Neural progenitor cell (in vitro differentiated cells): ENCODE data around the gene WNT2. TPM values are rescaled to one million over a fixed set of nuclear protein-coding genes. Genes with fewer than 3 reads are reported as not detected.

Experiments
- DNase-seq: peaks from one replicate; pipeline ENCODE4 v3.0.0-alpha.2; 2016; ENCODE audit warnings: low spot score
- H2AFZ ChIP-seq: fragments of 200-600 bp; sonication (generic); replicated peaks from 2 replicates; pipeline ENCODE4 v1.6.1; 2016; ENCODE audit warnings: antibody characterized with exemption
- H3F3A ChIP-seq: fragments of 200-600 bp; sonication (generic); 2 replicates; pipeline ENCODE4 v1.6.1; 2016; ENCODE audit warnings: antibody characterized with exemption, low read depth
- H3K27ac ChIP-seq: fragments of 200-600 bp; sonication (generic); 2 replicates; pipeline ENCODE4 v1.5.1; 2016; ENCODE audit warnings: mild to moderate bottlenecking
- H3K27me3 ChIP-seq: fragments of 200-600 bp; sonication (generic); 2 replicates; pipeline ENCODE4 v1.6.1; 2016; ENCODE audit warnings: mild to moderate bottlenecking, moderate library complexity
- H3K36me3 ChIP-seq: fragments of 200-600 bp; sonication (generic); 2 replicates; pipeline ENCODE4 v1.5.1; 2016
- H3K4me1 ChIP-seq: fragments of 200-600 bp; sonication (generic); 2 replicates; pipeline ENCODE4 v1.6.1; 2016; ENCODE audit warnings: mixed run types
- H3K4me2 ChIP-seq: fragments of 200-600 bp; sonication (generic); 2 replicates; pipeline ENCODE4 v1.6.1; 2016
- H3K4me3 ChIP-seq: fragments of 200-600 bp; sonication (generic); 2 replicates; pipeline ENCODE4 v1.5.1; 2016
- H3K79me2 ChIP-seq: fragments of 200-600 bp; sonication (generic); 2 replicates; pipeline ENCODE4 v1.6.1; 2016; ENCODE audit warnings: low read depth
- H3K9ac ChIP-seq: fragments of 200-600 bp; sonication (generic); 2 replicates; pipeline ENCODE4 v1.6.1; 2016
- H3K9me3 ChIP-seq: fragments of 200-600 bp; sonication (generic); 2 replicates; pipeline ENCODE4 v1.5.1; 2016; ENCODE audit warnings: low read depth
- H4K20me1 ChIP-seq: fragments of 200-600 bp; sonication (generic); 2 replicates; pipeline ENCODE4 v1.6.1; 2016; ENCODE audit warnings: low read depth
- H3K27ac Mint-ChIP-seq: 3 replicates; pipeline ENCODE4 v1.8.0; 2021; ENCODE audit warnings: mixed read lengths
- H3K27me3 Mint-ChIP-seq: 2 replicates; pipeline ENCODE4 v1.8.0; 2022; ENCODE audit warnings: low read depth, mild to moderate bottlenecking, inconsistent platforms, moderate library complexity, mixed read lengths; ENCODE audit not compliant: insufficient read depth
- H3K36me3 Mint-ChIP-seq: 3 replicates; pipeline ENCODE4 v1.8.0; 2021; ENCODE audit warnings: mixed read lengths
- H3K4me1 Mint-ChIP-seq: 3 replicates; pipeline ENCODE4 v1.8.0; 2021; ENCODE audit warnings: mixed read lengths
- H3K4me3 Mint-ChIP-seq: 3 replicates; pipeline ENCODE4 v1.8.0; 2021; ENCODE audit warnings: mild to moderate bottlenecking, moderate library complexity, mixed read lengths
- H3K9me3 Mint-ChIP-seq: 3 replicates; pipeline ENCODE4 v1.8.0; 2020; ENCODE audit warnings: mixed read lengths
- CTCF ChIP-seq: fragments of 200-600 bp; sonication (generic); IDR thresholded peaks from 2 replicates; pipeline ENCODE4 v1.5.1; 2017; ENCODE audit warnings: antibody characterized with exemption, mild to moderate bottlenecking
- EZH2 ChIP-seq: fragments of 200-600 bp; sonication (generic); IDR thresholded peaks from 2 replicates; pipeline ENCODE4 v1.6.1; 2017; ENCODE audit warnings: antibody characterized with exemption, mild to moderate bottlenecking, moderate library complexity
- EZH2phosphoT487 ChIP-seq: fragments of 200-600 bp; sonication (generic); IDR thresholded peaks from 2 replicates; pipeline ENCODE4 v1.6.1; 2017; ENCODE audit warnings: antibody characterized with exemption
- total RNA-seq: library from RNA; depleted of rRNA; stranded (reverse); fragments of >200 nt; gene quantifications from 2 replicates; pipeline ENCODE4 v1.2.3, GENCODE V29; 2015; ENCODE audit warnings: low replicate concordance

The WNT2 gene
- total RNA-seq, 1 donor from 2014 or later, result not detected

GRCh38 chr7:117338020-117338419 is 15.2 kb upstream of the WNT2 start:
- H3K27ac Mint-ChIP-seq, result no peak overlapping the region
- no peak overlapping the region for H3K4me2 ChIP-seq
- no peaks in the 10 kb centered on the region for H3F3A ChIP-seq
- H3K4me1 Mint-ChIP-seq, result no peaks in the 10 kb centered on the region
- no peak overlapping the region for H3K27ac ChIP-seq
- H3K36me3 ChIP-seq, result no peaks in the 10 kb centered on the region
- H3K4me3 ChIP-seq, result no peak overlapping the region
- H3K79me2 ChIP-seq, result no peaks in the 10 kb centered on the region
- no peaks in the 10 kb centered on the region for H4K20me1 ChIP-seq
- H3K4me3 Mint-ChIP-seq, result no peak overlapping the region
- no peaks in the 10 kb centered on the region for H3K9me3 ChIP-seq
- no peaks in the 10 kb centered on the region for H3K9me3 Mint-ChIP-seq
- no peaks in the 10 kb centered on the region for H3K36me3 Mint-ChIP-seq
- H3K27me3 ChIP-seq, result no peaks in the 10 kb centered on the region
- H2AFZ ChIP-seq, result no peak overlapping the region
- H3K27me3 Mint-ChIP-seq, result no peaks in the 10 kb centered on the region
- no peak overlapping the region for H3K9ac ChIP-seq
- H3K4me1 ChIP-seq, result no peaks in the 10 kb centered on the region
- no peak for DNase-seq
- TF ChIP-seq CTCF (no peak), EZH2phosphoT487 (no peak)

- H3K27me3 Mint-ChIP-seq, result no peaks in the 10 kb centered on the region
- H3K4me3 ChIP-seq, result no peak overlapping the region
- no peaks in the 10 kb centered on the region for H4K20me1 ChIP-seq
- H3K27ac ChIP-seq, result no peak overlapping the region
- peaks cover 23% of the 10 kb centered on the region for H3K27me3 ChIP-seq
- H2AFZ ChIP-seq, result no peak overlapping the region
- no peak overlapping the region for H3K27ac Mint-ChIP-seq
- no peaks in the 10 kb centered on the region for H3K9me3 Mint-ChIP-seq
- H3K9me3 ChIP-seq, result no peaks in the 10 kb centered on the region
- H3K36me3 Mint-ChIP-seq, result no peaks in the 10 kb centered on the region
- no peaks in the 10 kb centered on the region for H3K4me1 ChIP-seq
- no peak for DNase-seq
- no peaks in the 10 kb centered on the region for H3K36me3 ChIP-seq
- H3K4me2 ChIP-seq, result no peak overlapping the region
- no peaks in the 10 kb centered on the region for H3F3A ChIP-seq
- H3K4me1 Mint-ChIP-seq, result no peaks in the 10 kb centered on the region
- TF ChIP-seq CTCF, result peak; percentile 32
- no peak for TF ChIP-seq EZH2
- no peak overlapping the region for H3K4me3 Mint-ChIP-seq
- H3K9ac ChIP-seq, result no peak overlapping the region
- H3K79me2 ChIP-seq, result no peaks in the 10 kb centered on the region
These were observed 10.3 kb upstream of the WNT2 start for GRCh38 chr7:117333168-117333567.

- no peaks in the 10 kb centered on the region for H3K36me3 Mint-ChIP-seq
- Histone ChIP-seq H3K9ac (no peak overlapping the region), H3K79me2 (no peaks in the 10 kb centered on the region), H3K4me3 (no peak overlapping the region), H3K9me3 (no peaks in the 10 kb centered on the region), H3K4me2 (no peak overlapping the region), H3K4me1 (no peaks in the 10 kb centered on the region), H3F3A (no peaks in the 10 kb centered on the region), H3K36me3 (no peaks in the 10 kb centered on the region), H4K20me1 (no peaks in the 10 kb centered on the region), H3K27me3 (peaks cover 28% of the 10 kb centered on the region), H2AFZ (no peak overlapping the region), H3K27ac (no peak overlapping the region)
- no peak overlapping the region for H3K27ac Mint-ChIP-seq
- H3K9me3 Mint-ChIP-seq, result peaks cover 5% of the 10 kb centered on the region
- no peak for TF ChIP-seq CTCF
- no peak for TF ChIP-seq EZH2
- no peak for TF ChIP-seq EZH2phosphoT487
- DNase-seq, result no peak
- H3K27me3 Mint-ChIP-seq, result no peaks in the 10 kb centered on the region
- no peaks in the 10 kb centered on the region for H3K4me1 Mint-ChIP-seq
- no peak overlapping the region for H3K4me3 Mint-ChIP-seq
These were observed 9.2 kb upstream of the WNT2 start for GRCh38 chr7:117332031-117332430.

- no peak overlapping the region for H3K9ac ChIP-seq
- no peak overlapping the region for H3K4me2 ChIP-seq
- peaks cover 13% of the 10 kb centered on the region for H3K4me1 Mint-ChIP-seq
- peaks cover 8% of the 10 kb centered on the region for H3K4me1 ChIP-seq
- peaks cover 40% of the 10 kb centered on the region for H3K27me3 Mint-ChIP-seq
- H3K4me3 Mint-ChIP-seq, result no peak overlapping the region
- peaks cover 18% of the 10 kb centered on the region for H3K9me3 Mint-ChIP-seq
- H3K27ac Mint-ChIP-seq, result no peak overlapping the region
- DNase-seq, result no peak
- H3K27ac ChIP-seq, result no peak overlapping the region
- H3K27me3 ChIP-seq, result peaks cover 84% of the 10 kb centered on the region
- H4K20me1 ChIP-seq, result peaks cover 6% of the 10 kb centered on the region
- TF ChIP-seq EZH2phosphoT487, result no peak
- TF ChIP-seq CTCF, result no peak
- TF ChIP-seq EZH2, result no peak
- H3K36me3 Mint-ChIP-seq, result no peaks in the 10 kb centered on the region
- no peak overlapping the region for H3K4me3 ChIP-seq
- H3K79me2 ChIP-seq, result no peaks in the 10 kb centered on the region
- H3K9me3 ChIP-seq, result no peaks in the 10 kb centered on the region
- H3F3A ChIP-seq, result no peaks in the 10 kb centered on the region
- H3K36me3 ChIP-seq, result no peaks in the 10 kb centered on the region
- H2AFZ ChIP-seq, result no peak overlapping the region
These were observed 3.0 kb upstream of the WNT2 start for GRCh38 chr7:117325836-117326235.
